Frontal cortex (tissue), 4 donors: ENCODE data around the gene KCNT1. TPM values are rescaled to one million over a fixed set of nuclear protein-coding genes. Genes with fewer than 3 reads are reported as not detected.

Source experiments
- DNase-seq, 2 donors: peaks; one replicate each; pipeline ENCODE4 v3.0.0; 2012; ENCODE audit warnings: low spot score in 2 of 2
- FAIRE-seq: peaks from 2 replicates; lab custom pipeline; 2012; peaks lifted over from hg19 to GRCh38; lab: Jason Lieb, UNC
- total RNA-seq: library from RNA; depleted of rRNA; stranded (reverse); fragments of >200 nt; gene quantifications from one replicate; pipeline ENCODE4 v1.2.3, GENCODE V29; 2014
- donor health status: control.
- donor health status: control.
- donor health status: control.

Gene KCNT1
- total RNA-seq, 1 donor from 2014 or later, result 3.7 TPM

- no peak for FAIRE-seq
- DNase-seq, result no peak
Observed at GRCh38 chr9:135826188-135826545, 124.2 kb downstream of the KCNT1 start.

GRCh38 chr9:135827301-135827700 lies 125.3 kb downstream of the KCNT1 start:
- no peak for FAIRE-seq
- DNase-seq, result no peak

- FAIRE-seq, result no peak
Observed at GRCh38 chr9:135827866-135828580, 126.0 kb downstream of the KCNT1 start.

DNA sequence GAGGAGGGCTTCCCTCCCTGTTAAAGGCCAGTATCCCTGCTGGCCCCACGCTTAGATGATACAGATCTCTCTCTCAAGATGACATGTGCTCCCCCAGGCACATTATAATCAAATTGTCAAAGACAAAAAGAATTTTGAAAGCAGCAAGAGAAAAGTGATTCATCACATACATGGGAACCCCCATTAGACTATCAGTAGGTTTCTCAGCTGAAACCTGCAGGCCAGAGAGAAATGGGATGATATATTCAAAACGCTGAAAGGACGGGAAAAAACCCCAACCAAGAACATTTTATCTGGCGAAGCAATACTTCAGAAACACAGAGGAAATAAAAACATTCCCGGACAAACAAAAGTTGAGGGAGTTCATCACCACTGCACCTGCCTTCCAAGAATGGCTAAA lies 126.7 kb downstream of the KCNT1 start:
- no peak for DNase-seq
- no peak for FAIRE-seq

More at GRCh38 chr9:135827866-135828580, 126.0 kb downstream of the KCNT1 start:
- DNase-seq, result no peak

DNA sequence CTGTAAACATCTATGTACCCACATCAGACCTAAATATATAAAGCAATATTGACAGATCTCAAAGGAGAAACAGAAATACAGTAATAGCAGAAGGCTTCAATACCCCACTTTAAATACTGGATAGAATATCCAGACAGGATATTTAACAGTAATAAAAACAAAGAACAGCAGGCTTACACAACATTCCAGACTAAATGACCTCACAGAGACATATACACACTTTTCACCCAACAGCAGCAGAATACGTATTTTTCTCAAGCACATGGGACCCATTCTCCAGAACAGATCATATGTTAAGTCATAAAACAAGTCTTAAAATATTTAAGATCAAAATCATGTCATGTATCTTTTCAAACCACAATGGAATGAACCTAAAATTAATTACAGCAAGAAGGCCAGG lies 128.5 kb downstream of the KCNT1 start:
- DNase-seq, result no peak
- FAIRE-seq, result no peak

- DNase-seq (no peak), FAIRE-seq (no peak)
Observed at GRCh38 chr9:135833864-135834263, 131.9 kb downstream of the KCNT1 start.

- FAIRE-seq (no peak), DNase-seq (no peak)
Observed at GRCh38 chr9:135835131-135835530, 133.1 kb downstream of the KCNT1 start.

GRCh38 chr9:135839516-135839915 lies 137.5 kb downstream of the KCNT1 start:
- FAIRE-seq, result no peak

GRCh38 chr9:135840107-135840506 lies 138.1 kb downstream of the KCNT1 start:
- no peak for FAIRE-seq
- DNase-seq, result no peak

More at GRCh38 chr9:135839516-135839915, 137.5 kb downstream of the KCNT1 start:
- no peak for DNase-seq

DNA sequence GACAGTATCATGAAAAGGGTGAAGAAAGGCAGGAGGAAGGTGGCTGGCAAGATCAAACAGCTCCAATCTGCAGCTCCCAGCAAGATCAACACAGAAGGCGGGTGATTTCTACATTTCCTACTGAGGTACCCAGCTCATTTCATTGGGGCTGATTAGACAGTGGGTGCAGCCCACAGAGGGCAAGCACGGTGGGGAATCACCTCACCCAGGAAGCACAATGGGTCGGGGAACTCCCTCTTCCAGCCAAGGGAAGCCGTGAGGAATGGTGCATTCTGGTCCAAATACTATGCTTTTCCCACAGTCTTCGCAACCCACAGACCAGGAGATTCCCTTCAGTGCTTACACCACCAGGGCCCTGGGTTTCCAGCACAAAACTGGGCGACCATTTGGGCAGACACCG lies 138.6 kb downstream of the KCNT1 start:
- DNase-seq (no peak), FAIRE-seq (no peak)

Other genes starting within 250 kb of the KCNT1 start
- 35.5 TPM for gene PPP1R26, start 222.4 kb upstream of the KCNT1 start, total RNA-seq
- 13.9 TPM for gene MRPS2, start 201.5 kb upstream of the KCNT1 start, total RNA-seq
- not detected for gene LCN1, start 180.7 kb upstream of the KCNT1 start, total RNA-seq
- gene OBP2A, start 156.1 kb upstream of the KCNT1 start, total RNA-seq, result not detected
- gene PAEP, start 140.4 kb upstream of the KCNT1 start, total RNA-seq, result not detected
- gene GLT6D1, start 62.6 kb upstream of the KCNT1 start, total RNA-seq, result not detected
- not detected for gene LCN9, start 38.9 kb upstream of the KCNT1 start, total RNA-seq
- gene SOHLH1, start 2.7 kb upstream of the KCNT1 start, total RNA-seq, result not detected
- 157 TPM for gene CAMSAP1, start 205.4 kb downstream of the KCNT1 start, total RNA-seq